Measurements from ENCODE around the gene FICD. TPM values are rescaled to one million over a fixed set of nuclear protein-coding genes. Genes with fewer than 3 reads are reported as not detected.

Gene FICD
- total and polyA plus RNA-seq, 10 donors, result 1.1 to 12.7 (median 7.7) TPM

GRCh38 chr12:108561852-108562347 lies 46.8 kb downstream of the FICD start:
- peak overlapping the region; percentile 90 to 98 (median 94) for H3K27ac ChIP-seq
- 0 to 1% (median 1%) methylated on average over 19 to 20 of the region's 20 CpGs for WGBS, 5 donors
- no peak for DNase-seq
- H3K4me1 ChIP-seq, result peaks cover 61 to 89% (median 78%) of the 10 kb centered on the region in 6 donors
- no peaks in the 10 kb centered on the region for H3K27me3 ChIP-seq (replicated peaks in 1 of 7)
- H3K9me3 ChIP-seq, result no peaks in the 10 kb centered on the region
- H3K36me3 ChIP-seq, result peaks cover 4 to 48% (median 34%) of the 10 kb centered on the region in 6 donors
- intact Hi-C loops (cut with DNase I; ENCODE audit: low total_unique reads), result loop anchor here (2.0 to 10.0 kb wide), 3 partner anchors 57 to 533 kb away; partner anchors contain the start of genes ALKBH2 and UNG
- TF ChIP-seq POLR2A (IDR thresholded peaks at IDR 0.05) (no peak), CTCF (IDR thresholded peaks at IDR 0.05 in 8 of 11, conservative IDR thresholded peaks at IDR 0.05 in 3 of 11) (peak in 1 of 11 experiments; percentile 8), POLR2AphosphoS5 (IDR thresholded peaks at IDR 0.05) (no peak)
- H3K4me3 ChIP-seq, result peak overlapping the region; percentile 67 to 99 (median 92)

- TF ChIP-seq POLR2A (IDR thresholded peaks at IDR 0.05), result peak; percentile 73 to 90 (median 76)
- peak; percentile 95 to 98 (median 97) for TF ChIP-seq POLR2AphosphoS5 (IDR thresholded peaks at IDR 0.05)
- peak in 5 of 11 experiments; percentile 11 to 42 (median 22) for TF ChIP-seq CTCF (IDR thresholded peaks at IDR 0.05 in 8 of 11, conservative IDR thresholded peaks at IDR 0.05 in 3 of 11)
- no peaks in the 10 kb centered on the region for H3K27me3 ChIP-seq (replicated peaks in 1 of 7)
- peak within 1 kb of the TSS; percentile 67 to 99 (median 92) for H3K4me3 ChIP-seq
- intact Hi-C loops (cut with DNase I; ENCODE audit: low total_unique reads), result loop anchor here (2.0 to 10.0 kb wide), 3 partner anchors 56 to 532 kb away; partner anchors contain the start of genes ALKBH2 and UNG
- H3K36me3 ChIP-seq, result peaks cover 4 to 49% (median 37%) of the 10 kb centered on the region in 6 donors
- DNase-seq, result peak; percentile 100
- peaks cover 61 to 89% (median 79%) of the 10 kb centered on the region in 6 donors for H3K4me1 ChIP-seq
- peak within 1 kb of the TSS; percentile 90 to 98 (median 94) for H3K27ac ChIP-seq
- 0 to 1% (median 0%) methylated on average over 26 to 72 of the region's 72 CpGs for WGBS, 5 donors
- no peaks in the 10 kb centered on the region for H3K9me3 ChIP-seq
These were observed 47.5 kb downstream of the FICD start, which contains the start of gene ISCU for GRCh38 chr12:108562348-108563135. ISCU (plus strand) TSS chr12:108562596; CDS start chr12:108562623, 27 bp downstream.

DNA sequence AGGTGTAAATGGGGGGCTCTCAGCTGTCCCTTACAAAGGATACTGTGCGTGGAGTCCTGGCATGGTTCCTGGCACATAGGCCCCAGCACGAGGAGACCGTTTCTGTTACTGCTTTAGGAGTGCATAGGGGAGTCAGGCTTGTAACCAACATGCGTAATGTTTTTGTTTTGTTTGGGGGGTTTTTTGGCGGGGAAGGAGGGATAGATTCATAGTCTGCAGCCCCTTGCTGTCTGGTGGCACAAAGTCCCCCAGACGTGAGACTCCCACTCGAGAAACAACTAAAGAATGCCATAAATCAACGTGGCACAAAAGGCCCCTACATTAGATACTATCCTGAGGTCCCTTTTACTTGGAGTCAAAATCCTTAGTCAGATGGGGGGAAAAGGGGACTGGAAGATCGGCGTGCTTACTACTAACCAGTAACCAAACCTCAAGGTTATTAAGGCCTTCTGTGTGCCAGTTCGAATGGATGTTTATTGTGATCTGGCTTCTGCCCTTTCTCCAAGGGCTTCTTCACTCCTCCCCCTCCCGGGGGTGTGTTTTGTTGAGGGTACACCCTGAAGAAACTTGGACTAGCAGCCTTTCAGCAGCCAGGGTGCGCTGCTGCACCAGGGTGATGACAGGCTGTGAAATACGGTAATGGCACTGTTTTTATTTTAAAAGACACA lies 48.2 kb downstream of the FICD start:
- H3K27ac ChIP-seq, result peak overlapping the region; percentile 90 to 98 (median 94)

More for the DNA sequence above, 48.2 kb downstream of the FICD start:
- peak overlapping the region; percentile 67 to 99 (median 92) for H3K4me3 ChIP-seq
- H3K9me3 ChIP-seq, result no peaks in the 10 kb centered on the region
- intact Hi-C loops (cut with DNase I; ENCODE audit: low total_unique reads), result loop anchor here (2.0 to 10.0 kb wide), 3 partner anchors 56 to 532 kb away; partner anchors contain the start of genes ALKBH2 and UNG
- peaks cover 61 to 89% (median 79%) of the 10 kb centered on the region in 6 donors for H3K4me1 ChIP-seq
- H3K27me3 ChIP-seq (replicated peaks in 1 of 7), result no peaks in the 10 kb centered on the region
- peak; percentile 94 for DNase-seq
- peaks cover 4 to 49% (median 40%) of the 10 kb centered on the region in 6 donors for H3K36me3 ChIP-seq
- WGBS, 5 donors, result 1% methylated on average over 14 of the region's 14 CpGs
- peak; percentile 79 to 94 (median 90) for TF ChIP-seq CTCF (IDR thresholded peaks at IDR 0.05 in 8 of 11, conservative IDR thresholded peaks at IDR 0.05 in 3 of 11)
- TF ChIP-seq POLR2A (IDR thresholded peaks at IDR 0.05), result peak in 1 of 3 donors; percentile 22
- peak in 2 of 3 donors; percentile 37 to 75 for TF ChIP-seq POLR2AphosphoS5 (IDR thresholded peaks at IDR 0.05)
